NOMO-1 treated with dmso at 0.1 percent for 144 hours (cell line): ENCODE results near the gene PLEKHG7.
"Not testable (repeated sequence)": the region's sequence is repeated elsewhere in the genome, so short reads cannot be mapped to it uniquely, and the experiment has no call there.

Source experiments
- DNase-seq: peaks from one replicate; lab custom pipeline; 2025; ENCODE audit not compliant: unreplicated experiment; lab: John Stamatoyannopoulos, UW

Gene PLEKHG7

DNA sequence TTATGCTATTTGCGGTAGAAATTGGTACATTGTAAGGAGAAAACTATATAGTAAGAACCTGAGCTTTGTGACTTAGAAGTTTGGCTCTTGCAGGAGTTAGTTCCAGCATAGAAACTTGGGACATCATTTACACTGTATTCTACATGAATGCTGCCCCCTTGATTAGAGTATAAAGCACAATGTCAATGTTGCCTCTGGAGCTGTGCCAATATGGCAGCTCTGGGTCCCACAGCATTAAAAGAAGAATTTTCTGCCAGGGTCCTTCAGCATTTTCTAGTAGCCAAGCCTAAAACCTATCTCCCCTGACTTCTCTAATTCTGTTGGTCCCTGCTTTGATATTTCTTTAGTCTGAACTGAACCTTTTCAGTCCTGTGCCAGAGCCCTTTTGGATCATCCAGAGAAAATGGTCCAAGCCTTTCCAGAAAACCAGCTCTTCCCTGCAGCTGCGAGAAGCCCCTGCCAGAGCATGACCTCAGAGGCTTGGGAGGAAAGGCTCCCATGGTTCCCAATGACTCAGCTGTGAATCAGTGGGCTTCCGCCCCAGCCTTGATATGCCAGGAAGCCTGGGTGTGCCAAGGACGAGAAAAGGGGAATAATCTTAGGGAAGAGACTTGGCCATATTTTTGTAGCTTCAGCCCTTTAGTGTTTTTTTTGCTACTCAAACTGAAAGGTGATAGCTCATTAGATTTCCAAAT, 43.2 kb downstream of the PLEKHG7 start:
- DNase-seq, result no peak

- DNase-seq, result no peak
Observed at GRCh38 chr12:92747151-92747550, 44.4 kb downstream of the PLEKHG7 start.

GRCh38 chr12:92749691-92750090, 46.9 kb downstream of the PLEKHG7 start:
- DNase-seq, result not testable (repeated sequence)

DNA sequence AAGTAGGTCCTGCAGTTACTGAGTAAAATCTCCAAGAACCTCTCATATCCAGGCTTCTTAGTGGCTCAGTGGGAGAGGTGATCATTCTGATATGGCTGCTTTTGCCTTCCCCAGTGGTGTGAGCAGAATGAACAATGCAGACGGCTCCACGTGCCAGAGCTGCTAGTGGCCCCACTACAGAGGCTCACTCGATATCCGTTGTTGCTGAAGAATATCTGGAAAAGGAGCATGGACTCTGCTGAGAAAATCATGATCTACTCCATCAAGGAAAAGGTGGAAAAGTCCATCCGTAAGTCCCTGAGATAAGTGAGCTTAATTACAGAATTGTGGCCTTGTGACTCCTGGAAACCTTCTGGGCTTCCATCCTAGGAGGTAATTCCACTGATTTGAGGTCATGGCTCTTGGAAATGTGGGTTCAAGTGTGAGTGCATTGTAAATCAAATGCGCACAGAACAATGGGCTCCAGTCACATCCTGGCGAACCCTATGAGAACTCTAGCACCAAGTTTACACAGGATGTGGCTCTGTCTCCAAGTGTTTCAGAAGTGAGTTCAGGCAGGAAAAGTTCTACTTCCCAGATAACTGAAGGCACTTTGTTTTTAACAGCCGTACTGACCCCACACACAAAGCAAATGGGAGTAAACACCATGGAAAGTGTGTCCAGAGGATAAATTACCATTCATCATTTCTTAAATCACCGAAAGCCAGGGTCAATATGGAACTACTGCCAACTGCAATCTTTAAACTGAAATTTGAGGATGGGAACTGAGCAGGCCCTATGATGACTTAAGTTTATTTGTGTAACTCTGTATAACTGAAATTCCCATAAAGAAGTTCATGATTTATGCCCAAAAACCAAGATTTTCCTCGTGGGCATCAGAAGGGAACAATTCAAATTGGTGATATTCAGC, 51.4 kb downstream of the PLEKHG7 start:
- no peak for DNase-seq

- DNase-seq, result no peak
Observed at GRCh38 chr12:92756898-92757596, 54.3 kb downstream of the PLEKHG7 start.

GRCh38 chr12:92757597-92758121, 54.9 kb downstream of the PLEKHG7 start:
- peak; percentile 15 for DNase-seq

DNA sequence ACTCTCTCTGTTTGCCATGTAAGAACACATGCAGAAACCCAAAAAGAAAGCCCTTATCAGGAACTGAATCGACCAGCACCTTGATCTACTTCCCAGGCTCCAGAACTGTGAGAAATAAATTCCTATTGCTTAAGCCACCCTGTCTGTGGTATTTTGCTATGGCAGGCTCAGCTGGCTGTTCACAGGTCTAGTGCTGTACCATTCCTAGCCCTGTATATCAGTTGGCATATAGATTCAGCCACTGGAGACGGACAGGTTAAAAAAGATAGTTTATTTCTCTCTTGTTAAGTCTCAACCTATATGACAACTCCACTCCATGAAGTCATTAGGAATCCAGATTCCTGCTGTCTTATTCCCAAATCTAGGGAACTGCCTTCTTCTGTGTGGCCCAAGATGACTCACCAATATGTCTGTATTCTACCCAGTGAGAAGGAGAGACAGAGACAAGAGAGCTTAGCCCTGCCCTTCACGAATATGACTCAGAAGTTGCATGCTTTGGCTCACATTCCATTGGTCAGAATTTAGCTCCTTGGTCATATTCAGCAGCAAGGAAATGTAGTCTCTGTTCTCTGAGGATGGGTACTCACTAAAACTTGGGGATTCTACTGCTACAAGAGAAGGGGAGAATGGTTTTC, 57.0 kb downstream of the PLEKHG7 start:
- no peak for DNase-seq

DNA sequence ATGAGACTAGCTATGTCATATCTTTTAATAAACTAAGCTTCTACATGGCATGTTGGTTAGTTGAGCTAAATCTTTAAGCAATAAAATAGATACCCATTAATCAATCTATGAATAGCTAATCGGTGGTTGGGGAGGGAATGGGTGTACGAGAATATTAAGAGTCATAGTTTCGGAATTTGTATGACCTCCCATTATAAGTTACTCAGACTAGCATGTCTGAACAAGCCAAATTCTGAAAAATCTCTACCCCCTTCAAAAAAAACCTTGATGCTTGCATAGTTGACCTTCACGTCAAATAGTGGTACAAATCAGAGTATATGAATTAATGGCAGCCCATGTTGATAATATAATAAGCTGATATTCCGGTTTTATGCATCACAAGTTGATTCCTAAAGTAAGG, 60.0 kb downstream of the PLEKHG7 start:
- no peak for DNase-seq

- no peak for DNase-seq
Observed at GRCh38 chr12:92764831-92765230, 62.0 kb downstream of the PLEKHG7 start.

DNA sequence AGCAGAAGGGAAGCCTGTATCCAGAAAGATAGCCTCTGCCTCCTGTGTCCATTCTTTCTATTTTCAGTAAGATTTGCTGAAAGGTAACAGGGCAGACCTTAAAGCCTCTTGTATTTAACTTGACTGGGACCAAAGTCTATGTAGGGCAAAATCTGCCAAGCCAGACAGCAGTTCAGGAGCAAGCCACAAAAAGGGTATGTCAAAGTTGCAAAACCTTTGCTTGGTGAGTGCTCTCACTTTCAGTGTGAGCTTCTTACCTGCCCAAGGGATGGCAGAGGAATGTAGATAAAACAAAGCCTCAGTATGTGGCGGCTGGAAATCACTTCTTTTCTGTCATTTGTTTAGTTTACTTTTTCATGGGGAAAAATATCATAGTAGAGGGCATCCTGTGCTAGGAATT, 63.1 kb downstream of the PLEKHG7 start:
- DNase-seq, result no peak

- peak; percentile 61 for DNase-seq
Observed at GRCh38 chr12:92769124-92769901, 66.5 kb downstream of the PLEKHG7 start.

- peak; percentile 23 for DNase-seq
Observed at GRCh38 chr12:92771001-92771400, 68.2 kb downstream of the PLEKHG7 start.

DNA sequence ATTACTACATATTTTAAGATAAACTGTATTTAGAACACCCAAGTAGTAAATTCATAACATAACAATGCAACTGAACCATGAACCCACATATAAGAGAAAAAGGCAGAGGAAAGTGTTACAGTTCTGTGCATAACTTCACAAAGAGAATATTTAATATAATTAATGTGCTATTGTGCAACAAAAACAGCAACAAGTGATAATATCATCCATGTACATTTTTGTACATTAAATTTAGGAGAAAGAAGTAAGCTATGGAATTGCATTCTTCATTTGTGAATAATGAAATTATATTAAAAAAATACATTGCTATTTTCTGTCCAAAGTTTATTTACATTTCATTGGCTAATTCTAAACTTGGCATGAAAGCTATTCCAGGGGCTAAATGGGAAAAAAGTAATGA, 72.6 kb downstream of the PLEKHG7 start:
- no peak for DNase-seq

GRCh38 chr12:92778525-92778924, 75.7 kb downstream of the PLEKHG7 start:
- no peak for DNase-seq

GRCh38 chr12:92779902-92780301, 77.1 kb downstream of the PLEKHG7 start:
- DNase-seq, result no peak

- no peak for DNase-seq
Observed at GRCh38 chr12:92784356-92784755, 81.6 kb downstream of the PLEKHG7 start.

GRCh38 chr12:92784797-92785562, 82.2 kb downstream of the PLEKHG7 start:
- DNase-seq, result peak; percentile 62

DNA sequence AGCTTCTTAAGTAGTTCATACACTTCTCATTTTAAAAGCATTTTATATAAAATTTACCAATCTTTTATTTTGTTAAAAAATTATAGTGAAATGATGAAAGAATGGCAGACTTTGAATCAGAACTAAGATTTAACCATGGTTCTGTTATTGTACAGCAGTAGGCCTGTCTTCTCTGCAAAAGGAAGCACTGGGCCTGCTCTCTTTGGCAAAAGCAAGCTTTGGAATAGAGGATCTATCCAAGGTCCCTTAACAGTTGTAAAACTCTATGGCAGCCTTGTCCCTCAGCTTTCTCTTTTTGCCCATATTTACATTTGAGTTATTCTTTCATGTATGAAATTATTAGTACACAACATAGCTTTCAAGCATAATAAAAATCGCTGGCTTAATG, 82.8 kb downstream of the PLEKHG7 start:
- DNase-seq, result no peak

- no peak for DNase-seq
Observed at GRCh38 chr12:92786045-92786444, 83.3 kb downstream of the PLEKHG7 start.
